Thyroid gland (tissue), 4 donors: ENCODE measurements around the gene FIG4.
"Not testable (repeated sequence)": the region's sequence is repeated elsewhere in the genome, so short reads cannot be mapped to it uniquely, and the experiment has no call there.

ENCODE experiments used
- POLR2A ChIP-seq, 2 donors: fragments of 450-650 bp; IDR thresholded peaks; one replicate each; pipeline ENCODE4 v1.6.1; 2017; ENCODE audit warnings: antibody characterized with exemption in 2 of 2, mild to moderate bottlenecking in 2 of 2, moderate library complexity in 1 of 2
- TF ChIP-seq, protein P1 (sequence below), 6 experiments: fragments of 200-600 bp in 3 of 6; fragments of 450-650 bp in 3 of 6; sonication (generic) in 3 of 6; IDR thresholded peaks; one replicate each; pipeline ENCODE4 v1.5.1; 2016 to 2019; ENCODE audit warnings: antibody characterized with exemption in 6 of 6, mild to moderate bottlenecking in 2 of 6, inconsistent platforms in 1 of 6, moderate library complexity in 1 of 6

- TF ChIP-seq, protein P1, sequence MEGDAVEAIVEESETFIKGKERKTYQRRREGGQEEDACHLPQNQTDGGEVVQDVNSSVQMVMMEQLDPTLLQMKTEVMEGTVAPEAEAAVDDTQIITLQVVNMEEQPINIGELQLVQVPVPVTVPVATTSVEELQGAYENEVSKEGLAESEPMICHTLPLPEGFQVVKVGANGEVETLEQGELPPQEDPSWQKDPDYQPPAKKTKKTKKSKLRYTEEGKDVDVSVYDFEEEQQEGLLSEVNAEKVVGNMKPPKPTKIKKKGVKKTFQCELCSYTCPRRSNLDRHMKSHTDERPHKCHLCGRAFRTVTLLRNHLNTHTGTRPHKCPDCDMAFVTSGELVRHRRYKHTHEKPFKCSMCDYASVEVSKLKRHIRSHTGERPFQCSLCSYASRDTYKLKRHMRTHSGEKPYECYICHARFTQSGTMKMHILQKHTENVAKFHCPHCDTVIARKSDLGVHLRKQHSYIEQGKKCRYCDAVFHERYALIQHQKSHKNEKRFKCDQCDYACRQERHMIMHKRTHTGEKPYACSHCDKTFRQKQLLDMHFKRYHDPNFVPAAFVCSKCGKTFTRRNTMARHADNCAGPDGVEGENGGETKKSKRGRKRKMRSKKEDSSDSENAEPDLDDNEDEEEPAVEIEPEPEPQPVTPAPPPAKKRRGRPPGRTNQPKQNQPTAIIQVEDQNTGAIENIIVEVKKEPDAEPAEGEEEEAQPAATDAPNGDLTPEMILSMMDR (IDR thresholded peaks at IDR 0.05) = not testable (repeated sequence)
- TF ChIP-seq POLR2A (IDR thresholded peaks at IDR 0.05) = not testable (repeated sequence)
Measured at GRCh38 chr6:109855476-109856040, 164.5 kb downstream of the FIG4 start.
